NB4 (cell line): ENCODE results near the gene IRAG1.

Source experiments
- CTCF ChIP-seq: IDR thresholded peaks from one replicate; pipeline ENCODE4 v1.5.1; 2012; ENCODE audit warnings: low read depth, low read length
- MAX ChIP-seq: IDR thresholded peaks from 2 replicates; pipeline ENCODE4 v1.6.1; 2011; ENCODE audit warnings: low read depth, low read length
- POLR2A ChIP-seq: IDR thresholded peaks from 2 replicates; pipeline ENCODE4 v1.6.1; 2011; ENCODE audit warnings: mild to moderate bottlenecking; ENCODE audit not compliant: insufficient read length; ENCODE audit errors: extremely low read depth

GRCh38 chr11:10722307-10722706 lies 28.8 kb upstream of the IRAG1 start:
- TF ChIP-seq CTCF (no peak), POLR2A (no peak), MAX (no peak)
